ENCODE results near the gene KCNN3. TPM values are rescaled to one million over a fixed set of nuclear protein-coding genes. Genes with fewer than 3 reads are reported as not detected.

The KCNN3 gene
- total RNA-seq, 1 experiment from 2014 or later: 0.07 TPM

- no TSS peak for BruUV-seq (replicated peaks)
- CTCF ChIA-PET: interaction anchor here (1.9 kb wide), 1 partner anchor 76 kb away, joined by 8 read pairs; no protein-coding TSS in a partner anchor
- POLR2A ChIA-PET: interaction anchor here (0.7 to 1.0 kb wide), 2 partner anchors 71 to 145 kb away, joined by 3 to 4 read pairs; no protein-coding TSS in a partner anchor
- Mint-ChIP-seq H3K27ac (ENCODE audit: low read depth, unreplicated experiment) (no peak overlapping the region), H3K9me3 (ENCODE audit: unreplicated experiment) (no peaks in the 10 kb centered on the region), H3K4me1 (ENCODE audit: insufficient read depth, unreplicated experiment) (no peaks in the 10 kb centered on the region), H3K36me3 (ENCODE audit: insufficient read depth, unreplicated experiment) (no peaks in the 10 kb centered on the region), H3K4me3 (ENCODE audit: unreplicated experiment) (no peak overlapping the region), H3K27me3 (ENCODE audit: insufficient read depth, unreplicated experiment) (peaks cover 88% of the 10 kb centered on the region)
- intact Hi-C loops (cut with micrococcal nuclease): no loop called here
- no peak for DNase-seq (ENCODE audit: unreplicated experiment)
- no peak for TF ChIP-seq CTCF (IDR thresholded peaks at IDR 0.05; ENCODE audit: unreplicated experiment)
These were observed 124.2 kb downstream of the KCNN3 start for GRCh38 chr1:154745750-154746425.

GRCh38 chr1:154745286-154745731 is 124.8 kb downstream of the KCNN3 start:
- no peaks in the 10 kb centered on the region for H3K9me3 Mint-ChIP-seq (ENCODE audit: unreplicated experiment)
- no peak overlapping the region for H3K4me3 Mint-ChIP-seq (ENCODE audit: unreplicated experiment)
- H3K36me3 Mint-ChIP-seq (ENCODE audit: insufficient read depth, unreplicated experiment): no peaks in the 10 kb centered on the region
- DNase-seq (ENCODE audit: unreplicated experiment): no peak
- H3K27ac Mint-ChIP-seq (ENCODE audit: low read depth, unreplicated experiment): no peak overlapping the region
- no peaks in the 10 kb centered on the region for H3K4me1 Mint-ChIP-seq (ENCODE audit: insufficient read depth, unreplicated experiment)
- BruUV-seq (replicated peaks): no TSS peak
- intact Hi-C loops (cut with micrococcal nuclease): no loop called here
- POLR2A ChIA-PET: interaction anchor here (0.7 to 1.5 kb wide), 2 partner anchors 11 to 144 kb away, joined by 3 to 7 read pairs; no protein-coding TSS in a partner anchor
- no peak for TF ChIP-seq CTCF (IDR thresholded peaks at IDR 0.05; ENCODE audit: unreplicated experiment)
- CTCF ChIA-PET: interaction anchor here (0.6 kb wide), 1 partner anchor 94 kb away, joined by 4 read pairs; no protein-coding TSS in a partner anchor
- peaks cover 93% of the 10 kb centered on the region for H3K27me3 Mint-ChIP-seq (ENCODE audit: insufficient read depth, unreplicated experiment)

GRCh38 chr1:154744352-154745035 is 125.6 kb downstream of the KCNN3 start:
- DNase-seq (ENCODE audit: unreplicated experiment): no peak
- Mint-ChIP-seq H3K4me1 (ENCODE audit: insufficient read depth, unreplicated experiment) (no peaks in the 10 kb centered on the region), H3K9me3 (ENCODE audit: unreplicated experiment) (no peaks in the 10 kb centered on the region), H3K36me3 (ENCODE audit: insufficient read depth, unreplicated experiment) (no peaks in the 10 kb centered on the region), H3K4me3 (ENCODE audit: unreplicated experiment) (no peak overlapping the region), H3K27ac (ENCODE audit: low read depth, unreplicated experiment) (no peak overlapping the region), H3K27me3 (ENCODE audit: insufficient read depth, unreplicated experiment) (peaks cover 96% of the 10 kb centered on the region)
- BruUV-seq (replicated peaks): no TSS peak
- CTCF ChIA-PET: interaction anchor here (0.8 to 0.9 kb wide), 2 partner anchors 17 to 124 kb away, joined by 3 to 4 read pairs; no protein-coding TSS in a partner anchor
- intact Hi-C loops (cut with micrococcal nuclease): no loop called here
- TF ChIP-seq CTCF (IDR thresholded peaks at IDR 0.05; ENCODE audit: unreplicated experiment): no peak
- POLR2A ChIA-PET: interaction anchor here (1.1 to 1.5 kb wide), 4 partner anchors 10 to 139 kb away, joined by 3 to 7 read pairs (median 3); no protein-coding TSS in a partner anchor

GRCh38 chr1:154743526-154744036 is 126.5 kb downstream of the KCNN3 start:
- no TSS peak for BruUV-seq (replicated peaks)
- Mint-ChIP-seq H3K4me1 (ENCODE audit: insufficient read depth, unreplicated experiment) (no peaks in the 10 kb centered on the region), H3K36me3 (ENCODE audit: insufficient read depth, unreplicated experiment) (no peaks in the 10 kb centered on the region), H3K9me3 (ENCODE audit: unreplicated experiment) (no peaks in the 10 kb centered on the region), H3K27me3 (ENCODE audit: insufficient read depth, unreplicated experiment) (peaks cover 96% of the 10 kb centered on the region), H3K4me3 (ENCODE audit: unreplicated experiment) (no peak overlapping the region), H3K27ac (ENCODE audit: low read depth, unreplicated experiment) (no peak overlapping the region)
- CTCF ChIA-PET: no interaction called here
- no peak for DNase-seq (ENCODE audit: unreplicated experiment)
- intact Hi-C loops (cut with micrococcal nuclease): no loop called here
- TF ChIP-seq CTCF (IDR thresholded peaks at IDR 0.05; ENCODE audit: unreplicated experiment): no peak
- POLR2A ChIA-PET: interaction anchor here (1.1 to 1.2 kb wide), 3 partner anchors 11 to 138 kb away, joined by 3 read pairs; no protein-coding TSS in a partner anchor
